Ovary (tissue), 3 donors: ENCODE data around the gene PIH1D1.

Experiments used
- CTCF ChIP-seq, 3 donors: fragments of 450-650 bp in 2 of 3; fragments of 200-600 bp in 1 of 3; IDR thresholded peaks; one replicate each; pipeline versions ENCODE4 v1.5.1 to v1.8.0; 2016 to 2022; ENCODE audit warnings: antibody characterized with exemption in 3 of 3, mild to moderate bottlenecking in 1 of 3
- EP300 ChIP-seq: sonication (generic); formaldehyde crosslinking; IDR thresholded peaks from one replicate; pipeline ENCODE4 v1.6.1; 2017; ENCODE audit warnings: antibody characterized with exemption
- donor health status: DM: no; HTN: no; CAD: no.

GRCh38 chr19:49415810-49416200 lies 35.8 kb downstream of the PIH1D1 start:
- TF ChIP-seq CTCF (IDR thresholded peaks at IDR 0.05) (no peak), EP300 (no peak)
